Hypothalamus (tissue), 51 donors: Measurements from ENCODE around the gene ZBED3.
"Not testable (repeated sequence)": the region's sequence is repeated elsewhere in the genome, so short reads cannot be mapped to it uniquely, and the experiment has no call there.

ENCODE experiments used
- DNase-seq, 51 donors: peaks; one replicate each; lab custom pipeline; 2025; lab: John Stamatoyannopoulos, UW

Gene ZBED3

GRCh38 chr5:77080479-77080878 is 6.6 kb downstream of the ZBED3 start:
- not testable (repeated sequence) for DNase-seq

- DNase-seq, result no peak
Measured at GRCh38 chr5:77077829-77078176, 9.3 kb downstream of the ZBED3 start.

GRCh38 chr5:77076961-77077828 is 9.9 kb downstream of the ZBED3 start:
- DNase-seq, result peak in 45 of 51 donors; percentile 14 to 78 (median 51)

- no peak for DNase-seq
Measured at GRCh38 chr5:77074745-77075144, 12.3 kb downstream of the ZBED3 start.

- DNase-seq, result no peak
Measured at GRCh38 chr5:77073667-77074066, 13.4 kb downstream of the ZBED3 start.

- no peak for DNase-seq
Measured at GRCh38 chr5:77066823-77067442, 20.2 kb downstream of the ZBED3 start.

- DNase-seq, result no peak
Measured at GRCh38 chr5:77066184-77066583, 20.9 kb downstream of the ZBED3 start.

- DNase-seq, result no peak
Measured at GRCh38 chr5:77065256-77065655, 21.8 kb downstream of the ZBED3 start.

GRCh38 chr5:77064040-77064439 is 23.0 kb downstream of the ZBED3 start:
- peak in 1 of 51 donors; percentile 2 for DNase-seq

GRCh38 chr5:77046416-77047073 is 40.5 kb downstream of the ZBED3 start:
- DNase-seq, result no peak

GRCh38 chr5:77035950-77036349 is 51.1 kb downstream of the ZBED3 start:
- DNase-seq, result no peak

GRCh38 chr5:77033338-77033737 is 53.7 kb downstream of the ZBED3 start:
- DNase-seq, result no peak

- no peak for DNase-seq
Measured at GRCh38 chr5:77032635-77033034, 54.5 kb downstream of the ZBED3 start.

- no peak for DNase-seq
Measured at GRCh38 chr5:77031891-77032290, 55.2 kb downstream of the ZBED3 start.

GRCh38 chr5:77030097-77031071 is 56.7 kb downstream of the ZBED3 start, which contains the start of gene AGGF1:
Gene AGGF1 (plus strand): TSS chr5:77030404. CDS start chr5:77030767, 363 bp downstream.
- DNase-seq, result peak; percentile 43 to 95 (median 84)

GRCh38 chr5:77029376-77029885 is 57.7 kb downstream of the ZBED3 start:
- no peak for DNase-seq

GRCh38 chr5:77028631-77029375 is 58.3 kb downstream of the ZBED3 start:
- DNase-seq, result peak in 10 of 51 donors; percentile 1 to 39 (median 10)

- no peak for DNase-seq
Measured at GRCh38 chr5:77024490-77024889, 62.6 kb downstream of the ZBED3 start.
